Vagina (tissue), 2 donors: ENCODE data around the gene TLE3. TPM values are rescaled to one million over a fixed set of nuclear protein-coding genes. Genes with fewer than 3 reads are reported as not detected.

ENCODE experiments used
- DNase-seq, 2 donors: peaks; one replicate each; pipeline ENCODE4 v3.0.0-alpha.2; 2017; ENCODE audit errors: extremely low spot score in 2 of 2
- H3K27ac ChIP-seq: fragments of 200-600 bp; sonication (generic); one replicate; pipeline ENCODE4 v1.5.1; 2019
- H3K27me3 ChIP-seq: fragments of 200-600 bp; sonication (generic); one replicate; pipeline ENCODE4 v1.5.1; 2019
- H3K36me3 ChIP-seq, 2 donors: fragments of 200-600 bp; sonication (generic); one replicate each; pipeline ENCODE4 v1.5.1; 2017 to 2019
- H3K4me1 ChIP-seq: fragments of 200-600 bp; sonication (generic); one replicate; pipeline ENCODE4 v1.5.1; 2019
- H3K4me3 ChIP-seq, 2 donors: fragments of 200-600 bp; sonication (generic); 1 replicate in 1 of 2; 2 replicates in 1 of 2; pipeline ENCODE4 v1.5.1; 2016 to 2019
- H3K9me3 ChIP-seq: fragments of 200-600 bp; sonication (generic); one replicate; pipeline ENCODE4 v1.5.1; 2019
- POLR2A ChIP-seq, 2 donors: fragments of 450-650 bp; IDR thresholded peaks; one replicate each; pipeline ENCODE4 v1.6.1; 2017; ENCODE audit warnings: antibody characterized with exemption in 2 of 2, mild to moderate bottlenecking in 2 of 2, moderate library complexity in 2 of 2
- POLR2AphosphoS5 ChIP-seq, 2 donors: sonication (generic); formaldehyde crosslinking; IDR thresholded peaks; one replicate each; pipeline ENCODE4 v1.9.0; 2017; ENCODE audit warnings: antibody characterized with exemption in 2 of 2, mild to moderate bottlenecking in 2 of 2, low read depth in 1 of 2; ENCODE audit not compliant: insufficient read depth in 1 of 2
- intact Hi-C: fragments of 100-400 bp; cut with DNase I; formaldehyde crosslinking; loops from one replicate; pipeline ENCODE4 v1.15.1; 2023
- total RNA-seq: library from RNA; depleted of rRNA; stranded (reverse); fragments of >200 nt; gene quantifications from one replicate; pipeline ENCODE4 v1.2.3, GENCODE V29; 2016
- TF ChIP-seq, protein P1 (sequence below), 3 experiments: fragments of 450-650 bp in 2 of 3; fragments of 200-600 bp in 1 of 3; sonication (generic) in 1 of 3; IDR thresholded peaks; one replicate each; pipeline ENCODE4 v1.5.1; 2017 to 2019; ENCODE audit warnings: antibody characterized with exemption in 3 of 3, mild to moderate bottlenecking in 2 of 3, moderate library complexity in 2 of 3

TLE3 gene
- total RNA-seq, 1 donor from 2014 or later, result 64.6 TPM

DNA sequence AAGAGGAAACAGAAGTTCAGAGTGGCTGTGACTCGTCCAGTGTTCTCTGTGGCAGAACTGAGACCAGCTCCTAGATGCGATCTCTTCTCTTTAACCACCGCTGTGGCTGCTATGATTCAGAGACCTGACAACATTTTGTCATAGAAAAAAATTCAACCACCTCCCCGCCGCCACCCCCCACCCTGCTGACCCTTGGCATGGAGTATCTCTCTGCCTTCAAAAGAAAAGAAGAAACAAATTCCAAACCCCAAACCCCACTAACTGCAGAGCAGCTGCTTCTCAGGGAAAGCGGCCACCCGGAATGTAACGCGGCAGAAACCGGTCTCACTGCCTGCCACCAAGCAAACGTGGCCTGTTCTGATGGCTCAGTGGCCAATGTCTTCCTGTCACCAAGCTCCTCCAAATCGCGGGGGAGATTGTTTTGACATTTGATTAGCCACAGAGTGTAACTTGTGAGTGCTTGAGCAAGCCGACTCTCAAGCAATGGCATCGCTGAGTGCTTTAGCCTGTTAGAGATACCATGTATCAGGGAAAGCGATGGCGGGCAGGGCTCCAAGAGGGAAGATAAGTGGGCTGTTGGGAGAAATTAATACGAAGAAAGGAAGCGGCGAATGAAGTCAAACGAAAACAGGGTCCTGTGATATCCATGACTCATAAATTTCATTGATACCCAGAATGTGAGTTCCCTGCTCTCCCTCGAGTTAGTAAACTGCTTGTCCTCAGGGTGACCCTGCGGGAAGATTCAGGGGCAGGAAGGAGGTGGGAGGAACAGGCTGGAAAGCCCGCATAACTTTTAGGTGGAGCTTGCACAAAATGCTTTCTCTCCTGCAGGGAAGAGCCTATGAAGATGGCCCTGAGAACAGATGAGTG, 44.8 kb upstream of the TLE3 start:
- Histone ChIP-seq H3K36me3 (no peaks in the 10 kb centered on the region), H3K27ac (no peak overlapping the region), H3K9me3 (no peaks in the 10 kb centered on the region), H3K4me1 (peaks cover 20% of the 10 kb centered on the region), H3K27me3 (no peaks in the 10 kb centered on the region), H3K4me3 (no peak overlapping the region)
- intact Hi-C loops, result no loop called here
- DNase-seq, result no peak
- TF ChIP-seq POLR2AphosphoS5 (IDR thresholded peaks at IDR 0.05; ENCODE audit: insufficient read depth in 1 of 2, low read depth in 1 of 2), result no peak
- TF ChIP-seq POLR2A (IDR thresholded peaks at IDR 0.05), result no peak
- TF ChIP-seq, protein P1, sequence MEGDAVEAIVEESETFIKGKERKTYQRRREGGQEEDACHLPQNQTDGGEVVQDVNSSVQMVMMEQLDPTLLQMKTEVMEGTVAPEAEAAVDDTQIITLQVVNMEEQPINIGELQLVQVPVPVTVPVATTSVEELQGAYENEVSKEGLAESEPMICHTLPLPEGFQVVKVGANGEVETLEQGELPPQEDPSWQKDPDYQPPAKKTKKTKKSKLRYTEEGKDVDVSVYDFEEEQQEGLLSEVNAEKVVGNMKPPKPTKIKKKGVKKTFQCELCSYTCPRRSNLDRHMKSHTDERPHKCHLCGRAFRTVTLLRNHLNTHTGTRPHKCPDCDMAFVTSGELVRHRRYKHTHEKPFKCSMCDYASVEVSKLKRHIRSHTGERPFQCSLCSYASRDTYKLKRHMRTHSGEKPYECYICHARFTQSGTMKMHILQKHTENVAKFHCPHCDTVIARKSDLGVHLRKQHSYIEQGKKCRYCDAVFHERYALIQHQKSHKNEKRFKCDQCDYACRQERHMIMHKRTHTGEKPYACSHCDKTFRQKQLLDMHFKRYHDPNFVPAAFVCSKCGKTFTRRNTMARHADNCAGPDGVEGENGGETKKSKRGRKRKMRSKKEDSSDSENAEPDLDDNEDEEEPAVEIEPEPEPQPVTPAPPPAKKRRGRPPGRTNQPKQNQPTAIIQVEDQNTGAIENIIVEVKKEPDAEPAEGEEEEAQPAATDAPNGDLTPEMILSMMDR (IDR thresholded peaks at IDR 0.05), result no peak

DNA sequence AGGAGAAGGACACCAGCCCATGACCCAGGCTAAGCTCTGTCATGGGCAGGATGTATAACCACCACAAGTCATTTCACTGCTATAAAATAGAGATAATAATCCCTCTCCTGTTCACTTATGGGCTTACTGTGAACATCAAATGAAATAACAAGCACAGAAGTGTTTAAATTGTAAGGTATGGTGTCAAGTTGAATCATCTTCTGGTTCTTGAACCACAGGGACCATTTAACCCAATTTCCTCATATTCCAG, 44.3 kb upstream of the TLE3 start:
- Histone ChIP-seq H3K27ac (no peak overlapping the region), H3K9me3 (no peaks in the 10 kb centered on the region), H3K4me1 (peaks cover 20% of the 10 kb centered on the region), H3K27me3 (no peaks in the 10 kb centered on the region), H3K4me3 (no peak overlapping the region), H3K36me3 (no peaks in the 10 kb centered on the region)
- TF ChIP-seq, protein P1 (IDR thresholded peaks at IDR 0.05), result no peak
- TF ChIP-seq POLR2A (IDR thresholded peaks at IDR 0.05) (no peak), POLR2AphosphoS5 (IDR thresholded peaks at IDR 0.05; ENCODE audit: insufficient read depth in 1 of 2, low read depth in 1 of 2) (no peak)
- no peak for DNase-seq
- intact Hi-C loops, result no loop called here

DNA sequence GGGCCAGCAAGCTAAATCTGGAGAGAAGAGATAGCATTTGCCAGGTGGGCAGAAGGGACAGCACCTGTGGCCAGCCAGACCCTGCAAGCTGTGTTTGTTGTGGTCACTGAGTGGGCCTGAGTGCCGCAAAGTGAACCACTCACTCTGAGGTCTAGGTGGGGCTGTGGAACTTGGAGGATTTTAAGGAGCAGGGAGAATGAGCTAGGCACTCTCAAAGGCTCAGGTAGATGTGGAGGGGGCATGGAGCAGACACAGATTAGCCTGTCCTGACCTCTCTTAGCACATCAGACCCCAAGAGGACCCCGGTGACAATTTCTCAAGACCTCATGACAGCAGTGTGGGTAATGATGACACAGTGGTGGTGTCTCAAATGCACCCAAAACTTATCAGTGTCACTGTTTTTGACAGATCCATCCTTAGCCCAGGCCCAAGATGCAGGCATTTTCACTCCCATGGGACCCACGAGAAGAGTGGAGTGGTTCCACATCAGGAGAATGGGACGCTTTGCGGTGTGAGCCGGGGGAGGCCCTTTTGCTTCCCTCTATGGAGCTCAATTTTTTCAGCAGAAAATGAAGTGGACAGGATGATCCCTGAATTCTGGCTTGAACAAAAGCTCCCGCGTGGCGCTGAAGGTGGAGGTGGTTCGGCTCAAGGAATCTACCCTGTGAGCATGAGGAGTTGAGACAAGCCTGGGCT, 43.8 kb upstream of the TLE3 start:
- DNase-seq, result no peak
- Histone ChIP-seq H3K27me3 (no peaks in the 10 kb centered on the region), H3K27ac (no peak overlapping the region), H3K36me3 (no peaks in the 10 kb centered on the region), H3K4me3 (no peak overlapping the region), H3K4me1 (peaks cover 20% of the 10 kb centered on the region), H3K9me3 (no peaks in the 10 kb centered on the region)
- intact Hi-C loops, result no loop called here
- TF ChIP-seq, protein P1 (IDR thresholded peaks at IDR 0.05), result no peak
- no peak for TF ChIP-seq POLR2AphosphoS5 (IDR thresholded peaks at IDR 0.05; ENCODE audit: insufficient read depth in 1 of 2, low read depth in 1 of 2)
- no peak for TF ChIP-seq POLR2A (IDR thresholded peaks at IDR 0.05)

DNA sequence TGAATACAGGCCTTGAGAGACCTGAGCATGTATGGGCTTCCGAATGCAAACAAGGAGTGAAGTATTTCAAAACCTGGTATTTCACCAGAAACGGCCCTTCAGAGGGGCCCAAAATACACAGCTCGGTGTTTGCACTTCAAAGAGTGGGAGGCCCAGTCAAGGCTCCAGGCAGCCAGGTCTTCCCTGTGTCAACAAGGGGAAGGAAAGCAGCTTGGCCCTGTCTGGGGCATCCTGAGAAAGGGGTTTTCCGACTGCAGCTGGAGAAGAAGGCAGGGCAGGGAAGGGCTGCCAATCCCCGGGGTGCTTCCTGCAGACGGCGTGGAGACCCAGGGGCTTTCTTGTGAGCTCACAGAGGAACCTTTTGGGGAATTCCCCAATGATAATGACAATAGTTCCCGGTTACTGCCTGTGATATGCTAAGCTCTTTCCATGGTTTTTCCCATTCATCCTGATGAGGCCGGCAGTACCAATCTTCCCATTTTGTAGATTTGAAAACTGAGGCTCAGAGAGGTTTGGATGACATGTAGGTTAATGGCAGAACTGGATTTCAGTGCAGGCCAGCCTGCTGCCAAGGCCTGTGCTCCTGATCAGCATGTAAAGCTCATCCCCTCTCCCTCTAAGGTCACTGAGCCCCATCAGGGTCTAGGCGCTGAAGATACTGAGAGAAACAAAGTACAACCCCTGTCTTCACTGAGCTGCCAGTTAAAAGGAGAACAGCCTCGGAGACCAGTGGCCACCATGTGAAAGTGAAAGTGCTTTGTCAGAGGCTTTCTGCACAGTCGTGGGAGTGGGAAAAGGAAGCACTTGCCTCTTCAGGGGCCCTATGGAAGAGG, 43.0 kb upstream of the TLE3 start:
- Histone ChIP-seq H3K9me3 (no peaks in the 10 kb centered on the region), H3K4me1 (peaks cover 20% of the 10 kb centered on the region), H3K4me3 (no peak overlapping the region), H3K27ac (no peak overlapping the region), H3K36me3 (no peaks in the 10 kb centered on the region), H3K27me3 (no peaks in the 10 kb centered on the region)
- no peak for DNase-seq
- intact Hi-C loops, result no loop called here
- no peak for TF ChIP-seq POLR2AphosphoS5 (IDR thresholded peaks at IDR 0.05; ENCODE audit: insufficient read depth in 1 of 2, low read depth in 1 of 2)
- TF ChIP-seq POLR2A (IDR thresholded peaks at IDR 0.05), result no peak
- TF ChIP-seq, protein P1 (IDR thresholded peaks at IDR 0.05), result no peak
